ENCODE data around the gene USP54. TPM values are rescaled to one million over a fixed set of nuclear protein-coding genes. Genes with fewer than 3 reads are reported as not detected.

Gene USP54
- total RNA-seq, 4 donors from 2014 or later = 41.0 to 65.1 (median 50.5) TPM

- no peak for DNase-seq
- Histone ChIP-seq H3K27ac (no peak overlapping the region), H3K4me1 (no peaks in the 10 kb centered on the region), H3K9me3 (no peaks in the 10 kb centered on the region), H3K27me3 (no peaks in the 10 kb centered on the region), H3K4me3 (no peak overlapping the region), H3K36me3 (peaks cover 0 to 74% (median 0%) of the 10 kb centered on the region in 3 donors)
- TF ChIP-seq POLR2A (IDR thresholded peaks at IDR 0.05) (no peak), CTCF (IDR thresholded peaks at IDR 0.05) (no peak)
Measured at GRCh38 chr10:73467206-73467605, 123.9 kb downstream of the USP54 start.

- Histone ChIP-seq H3K4me3 (no peak overlapping the region), H3K27me3 (no peaks in the 10 kb centered on the region), H3K36me3 (peaks cover 0 to 65% (median 0%) of the 10 kb centered on the region in 3 donors), H3K9me3 (no peaks in the 10 kb centered on the region), H3K27ac (no peak overlapping the region), H3K4me1 (no peaks in the 10 kb centered on the region)
- no peak for TF ChIP-seq CTCF (IDR thresholded peaks at IDR 0.05)
- TF ChIP-seq POLR2A (IDR thresholded peaks at IDR 0.05) = no peak
- DNase-seq = no peak
Measured at GRCh38 chr10:73465978-73466726, 125.0 kb downstream of the USP54 start.

GRCh38 chr10:73460897-73461296, 130.2 kb downstream of the USP54 start:
- H3K4me3 ChIP-seq = no peak overlapping the region
- H3K4me1 ChIP-seq = no peaks in the 10 kb centered on the region
- TF ChIP-seq POLR2A (IDR thresholded peaks at IDR 0.05) (no peak), CTCF (IDR thresholded peaks at IDR 0.05) (no peak)
- DNase-seq = no peak
- H3K27ac ChIP-seq = no peak overlapping the region
- H3K36me3 ChIP-seq = peaks cover 0 to 21% (median 0%) of the 10 kb centered on the region in 3 donors
- no peaks in the 10 kb centered on the region for H3K27me3 ChIP-seq
- H3K9me3 ChIP-seq = no peaks in the 10 kb centered on the region

- TF ChIP-seq CTCF (IDR thresholded peaks at IDR 0.05) (no peak), POLR2A (IDR thresholded peaks at IDR 0.05) (no peak)
- DNase-seq = no peak
- H3K27ac ChIP-seq = no peak overlapping the region
Measured at GRCh38 chr10:73459683-73460314, 131.3 kb downstream of the USP54 start.

GRCh38 chr10:73456187-73456890, 134.8 kb downstream of the USP54 start:
- H3K36me3 ChIP-seq = peaks cover 0 to 19% (median 0%) of the 10 kb centered on the region in 3 donors
- no peaks in the 10 kb centered on the region for H3K9me3 ChIP-seq
- H3K27me3 ChIP-seq = no peaks in the 10 kb centered on the region
- H3K4me1 ChIP-seq = no peaks in the 10 kb centered on the region
- DNase-seq = no peak
- H3K4me3 ChIP-seq = no peak overlapping the region
- TF ChIP-seq POLR2A (IDR thresholded peaks at IDR 0.05) = no peak
- no peak for TF ChIP-seq CTCF (IDR thresholded peaks at IDR 0.05)
- H3K27ac ChIP-seq = no peak overlapping the region

More at GRCh38 chr10:73459683-73460314, 131.3 kb downstream of the USP54 start:
- H3K36me3 ChIP-seq = peaks cover 0 to 12% (median 0%) of the 10 kb centered on the region in 3 donors
- H3K4me3 ChIP-seq = no peak overlapping the region
- no peaks in the 10 kb centered on the region for H3K9me3 ChIP-seq
- no peaks in the 10 kb centered on the region for H3K27me3 ChIP-seq
- no peaks in the 10 kb centered on the region for H3K4me1 ChIP-seq

All from Peyer's patch (tissue), 4 donors.